Stimulated activated CD8-positive, alpha-beta memory T cell treated with anti-CD3 and anti-CD28 coated beads, Interleukin-15, amount 100 ng/mL, for 24 hours (primary cell): Measurements from ENCODE around the gene WDR45B.

ENCODE experiments used
- DNase-seq: peaks from one replicate; pipeline ENCODE4 v3.0.0-alpha.2; 2020; ENCODE audit warnings: low read depth

Gene WDR45B

GRCh38 chr17:82629748-82630147 lies 18.5 kb downstream of the WDR45B start:
- no peak for DNase-seq

- DNase-seq = no peak
These were observed 20.8 kb downstream of the WDR45B start for GRCh38 chr17:82627405-82627804.

- no peak for DNase-seq
These were observed 24.5 kb downstream of the WDR45B start for GRCh38 chr17:82623707-82624106.

GRCh38 chr17:82619641-82620040 lies 28.6 kb downstream of the WDR45B start:
- no peak for DNase-seq

- no peak for DNase-seq
These were observed 29.0 kb downstream of the WDR45B start for GRCh38 chr17:82619211-82619610.

- DNase-seq = no peak
These were observed 32.1 kb downstream of the WDR45B start for GRCh38 chr17:82616021-82616711.

- DNase-seq = no peak
These were observed 32.9 kb downstream of the WDR45B start for GRCh38 chr17:82615084-82616020.

GRCh38 chr17:82614095-82614631 lies 34.1 kb downstream of the WDR45B start:
- DNase-seq = no peak

GRCh38 chr17:82613283-82614094 lies 34.8 kb downstream of the WDR45B start:
- no peak for DNase-seq

GRCh38 chr17:82611140-82612058 lies 36.8 kb downstream of the WDR45B start:
- no peak for DNase-seq

GRCh38 chr17:82609655-82610054 lies 38.6 kb downstream of the WDR45B start:
- no peak for DNase-seq

GRCh38 chr17:82608816-82609215 lies 39.4 kb downstream of the WDR45B start:
- no peak for DNase-seq

- no peak for DNase-seq
These were observed 42.2 kb downstream of the WDR45B start for GRCh38 chr17:82605939-82606600.

- DNase-seq = no peak
These were observed 43.7 kb downstream of the WDR45B start for GRCh38 chr17:82604532-82604931.

- DNase-seq = no peak
These were observed 44.2 kb downstream of the WDR45B start for GRCh38 chr17:82603981-82604448.

- DNase-seq = no peak
These were observed 45.1 kb downstream of the WDR45B start for GRCh38 chr17:82602986-82603710.

GRCh38 chr17:82602487-82602886 lies 45.8 kb downstream of the WDR45B start:
- DNase-seq = no peak

GRCh38 chr17:82601447-82602000 lies 46.7 kb downstream of the WDR45B start:
- DNase-seq = no peak

- no peak for DNase-seq
These were observed 47.4 kb downstream of the WDR45B start for GRCh38 chr17:82600731-82601446.
